Measurements from ENCODE around the gene GHDC.
"Not testable (repeated sequence)": the region's sequence is repeated elsewhere in the genome, so short reads cannot be mapped to it uniquely, and the experiment has no call there.

GHDC gene

GRCh38 chr17:42146911-42147607 lies 47.2 kb downstream of the GHDC start:
- DNase-seq, result no peak

- not testable (repeated sequence) for DNase-seq
These were observed 51.2 kb downstream of the GHDC start for GRCh38 chr17:42143138-42143537.

GRCh38 chr17:42142371-42142896 lies 51.9 kb downstream of the GHDC start:
- no peak for DNase-seq

GRCh38 chr17:42141382-42141781 lies 52.9 kb downstream of the GHDC start:
- DNase-seq, result no peak

GRCh38 chr17:42140690-42141089 lies 53.6 kb downstream of the GHDC start:
- not testable (repeated sequence) for DNase-seq
